ENCODE measurements around the gene BRIP1.

Gene BRIP1

DNA sequence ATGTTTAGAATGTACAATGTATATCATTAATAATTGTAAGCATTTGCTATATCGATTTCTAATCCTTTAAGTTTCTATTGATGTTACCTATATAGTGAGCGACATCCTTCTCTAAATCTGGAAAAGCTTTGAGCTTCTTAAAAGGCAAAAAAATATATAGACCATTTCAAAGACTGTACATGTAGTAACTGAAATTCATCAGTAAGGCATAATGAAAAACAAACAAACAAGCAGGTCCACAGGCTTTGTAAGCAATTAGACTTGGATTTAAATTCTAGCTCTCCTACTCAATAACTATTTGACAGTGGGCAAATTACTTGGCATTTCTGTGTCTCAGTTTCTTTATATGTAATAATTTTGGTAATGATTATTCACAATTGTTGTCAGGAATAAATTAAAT is 220.6 kb downstream of the BRIP1 start:
- in situ Hi-C loops (cut with MboI; ENCODE audit: low sequenced_read_pairs) = no loop called here

DNA sequence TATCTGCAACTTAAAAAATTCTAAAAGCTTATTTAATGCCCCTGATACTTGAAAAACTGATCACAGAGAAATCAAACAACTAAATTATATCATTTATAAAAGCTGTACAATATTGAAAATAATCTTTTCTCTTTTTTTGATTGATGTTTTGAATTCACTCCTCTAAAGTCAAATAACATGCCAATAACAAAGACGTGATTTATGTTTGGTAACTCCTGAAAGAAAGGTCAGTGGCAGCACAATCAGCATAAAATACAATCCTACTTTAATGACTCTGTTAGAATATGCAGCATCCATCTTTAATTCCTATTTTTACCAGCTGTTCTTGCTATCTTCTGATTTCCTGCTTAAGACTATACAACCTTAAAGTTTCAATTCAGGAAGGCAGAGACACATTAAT is 221.6 kb downstream of the BRIP1 start:
- in situ Hi-C loops (cut with MboI; ENCODE audit: low sequenced_read_pairs) = no loop called here

DNA sequence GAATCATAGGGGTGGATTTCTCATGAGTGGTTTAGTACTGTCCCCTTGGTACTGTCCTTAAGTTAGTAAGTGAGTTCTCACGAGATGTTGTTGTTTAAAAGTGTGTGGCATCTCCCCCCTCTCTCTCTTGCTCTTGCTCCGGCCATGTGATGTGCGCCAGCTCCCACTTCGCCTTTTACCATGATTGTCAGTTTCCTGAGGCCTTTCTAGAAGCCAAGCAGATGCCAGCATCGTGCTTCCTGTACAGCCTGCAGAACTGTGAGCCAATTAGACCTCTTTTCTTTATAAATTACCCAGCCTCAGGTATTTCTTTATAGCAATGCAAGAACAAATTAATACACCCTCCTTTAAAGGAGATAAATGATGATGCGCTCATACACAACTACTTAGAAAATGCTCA is 222.2 kb downstream of the BRIP1 start:
- in situ Hi-C loops (cut with MboI; ENCODE audit: low sequenced_read_pairs) = no loop called here

DNA sequence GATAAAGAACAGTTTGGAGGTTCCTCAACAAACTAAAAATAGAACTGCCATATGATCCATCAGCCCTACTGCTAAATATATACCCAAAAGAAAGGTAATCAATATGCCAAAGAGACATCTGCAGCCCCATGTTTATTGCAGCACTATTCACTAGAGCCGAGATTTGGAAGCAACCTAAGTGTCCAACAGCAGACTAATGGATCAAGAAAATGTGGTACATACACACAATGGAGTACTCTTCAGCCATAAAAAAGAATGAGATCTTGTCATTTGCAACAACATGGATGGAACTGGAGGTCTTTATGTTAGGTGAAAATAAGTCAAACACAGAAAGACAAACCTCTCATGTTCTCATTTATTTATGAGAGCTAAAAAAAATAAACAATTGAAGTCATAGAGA is 223.5 kb downstream of the BRIP1 start:
- in situ Hi-C loops (cut with MboI; ENCODE audit: low sequenced_read_pairs) = loop anchor here (5.0 kb wide), 1 partner anchor 197 kb away; no protein-coding TSS in a partner anchor

DNA sequence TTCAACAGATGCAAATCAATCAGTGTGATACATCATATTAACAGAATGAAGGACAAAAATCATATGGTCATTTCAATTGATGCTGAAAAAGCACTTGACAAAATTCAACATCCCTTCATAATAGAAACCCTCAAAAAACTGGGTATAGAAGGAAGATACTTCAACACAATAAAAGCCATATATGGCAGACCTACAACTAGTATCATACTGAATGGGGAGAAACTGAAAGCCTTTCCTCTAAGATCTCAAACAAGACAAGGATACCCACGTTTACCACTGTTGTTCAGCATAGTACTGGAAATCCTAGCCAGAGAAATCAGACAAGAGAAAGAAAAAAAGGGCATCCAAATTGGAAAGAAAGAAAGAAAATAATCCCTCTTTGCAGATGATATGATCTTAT is 225.2 kb downstream of the BRIP1 start:
- in situ Hi-C loops (cut with MboI; ENCODE audit: low sequenced_read_pairs) = loop anchor here (5.0 kb wide), 1 partner anchor 199 kb away; no protein-coding TSS in a partner anchor

DNA sequence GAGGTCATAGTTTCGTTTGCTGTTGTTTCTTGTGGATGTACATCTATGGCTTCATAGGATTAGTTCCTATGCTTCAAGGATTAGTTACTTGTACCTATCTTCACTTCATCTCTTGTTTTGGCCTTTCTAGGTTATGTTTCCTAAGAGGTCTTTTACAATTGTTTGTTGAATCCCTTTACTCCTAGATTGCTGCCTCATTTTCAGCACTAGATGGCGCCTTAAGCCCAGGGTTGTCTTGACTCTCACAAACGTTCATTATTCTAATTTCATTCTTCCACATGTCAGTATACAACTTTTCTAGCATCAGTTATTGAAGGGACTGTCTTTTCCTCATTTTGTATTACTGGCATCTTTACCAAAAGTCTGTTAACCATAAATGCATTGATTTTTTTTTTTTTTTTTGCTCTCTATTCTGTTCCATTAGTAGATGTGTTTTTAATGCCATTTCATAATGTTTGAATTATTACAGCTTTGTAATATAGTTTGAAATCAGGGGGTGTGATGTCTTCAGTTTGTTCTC is 227.4 kb downstream of the BRIP1 start:
- in situ Hi-C loops (cut with MboI; ENCODE audit: low sequenced_read_pairs) = loop anchor here (5.0 kb wide), 1 partner anchor 201 kb away; no protein-coding TSS in a partner anchor

DNA sequence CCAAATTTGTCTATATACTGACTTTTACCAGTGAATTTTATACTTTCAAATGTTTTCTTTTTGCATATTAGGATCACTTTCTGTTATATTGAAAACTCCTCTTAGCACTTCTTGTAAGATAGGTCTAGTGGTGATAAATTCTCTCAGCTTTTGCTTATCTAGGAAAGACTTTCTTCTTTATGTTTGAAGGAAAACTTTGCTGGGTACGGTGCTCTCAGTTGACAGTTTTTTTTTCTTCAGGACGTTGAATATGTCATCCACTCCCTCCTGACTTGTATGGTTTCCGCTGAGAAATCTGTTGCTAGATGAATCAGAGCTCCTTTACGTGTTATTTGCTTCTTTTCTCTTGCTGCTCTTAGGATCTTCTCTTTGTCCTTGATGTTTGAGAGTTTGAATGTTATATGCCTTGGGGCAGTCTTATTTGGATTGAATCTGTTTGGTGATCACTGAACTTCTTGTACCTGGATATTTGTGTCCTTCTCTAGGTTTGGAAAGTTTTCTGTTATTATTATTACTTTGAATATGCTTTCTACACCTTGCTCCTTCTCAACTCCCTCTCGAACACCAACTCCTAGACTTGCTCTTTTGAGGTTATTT is 228.3 kb downstream of the BRIP1 start:
- in situ Hi-C loops (cut with MboI; ENCODE audit: low sequenced_read_pairs) = loop anchor here (5.0 kb wide), 1 partner anchor 202 kb away; no protein-coding TSS in a partner anchor

DNA sequence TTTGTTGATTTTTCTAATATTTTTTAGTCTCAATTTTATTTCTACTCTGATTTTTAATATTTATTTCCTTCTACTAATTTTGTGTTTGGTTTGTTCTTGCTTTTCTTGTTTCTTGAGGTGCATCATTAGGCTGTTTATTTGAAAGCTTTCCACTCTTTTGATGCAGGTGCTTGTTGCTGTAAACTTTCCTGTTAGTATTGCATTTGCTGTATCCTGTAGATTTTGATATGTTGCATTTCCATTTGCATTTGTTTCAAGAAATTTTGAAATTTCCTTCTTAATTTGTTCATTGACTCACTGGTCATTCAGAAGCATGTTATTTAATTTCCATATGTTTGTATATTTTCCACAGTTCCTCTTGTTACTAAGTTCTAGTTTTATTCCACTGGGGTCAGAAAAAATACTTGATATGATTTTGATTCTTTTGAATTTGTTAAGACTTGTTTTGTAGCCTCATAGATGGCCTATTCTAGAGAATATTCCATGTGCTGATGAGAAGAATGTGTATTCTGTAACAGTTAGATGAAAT is 229.3 kb downstream of the BRIP1 start:
- in situ Hi-C loops (cut with MboI; ENCODE audit: low sequenced_read_pairs) = no loop called here

DNA sequence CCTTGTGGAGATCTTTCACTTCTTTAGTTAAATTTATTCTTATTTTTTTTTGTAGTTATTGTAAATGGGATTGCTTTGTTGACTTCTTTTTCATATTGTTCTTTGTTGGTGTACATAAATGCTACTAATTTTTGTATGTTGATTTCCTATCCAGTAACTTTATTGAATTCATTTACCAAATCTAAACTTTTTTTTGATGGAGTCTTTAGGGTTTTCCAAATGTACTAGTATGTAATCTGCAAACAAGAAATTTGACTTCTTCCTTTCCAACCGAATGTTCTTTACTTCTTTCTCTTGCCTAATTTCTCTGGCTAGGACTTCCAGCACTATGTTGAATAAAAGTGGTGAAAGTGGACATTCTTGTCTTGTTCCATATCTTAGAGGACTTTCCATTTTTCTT is 230.5 kb downstream of the BRIP1 start:
- in situ Hi-C loops (cut with MboI; ENCODE audit: low sequenced_read_pairs) = no loop called here

DNA sequence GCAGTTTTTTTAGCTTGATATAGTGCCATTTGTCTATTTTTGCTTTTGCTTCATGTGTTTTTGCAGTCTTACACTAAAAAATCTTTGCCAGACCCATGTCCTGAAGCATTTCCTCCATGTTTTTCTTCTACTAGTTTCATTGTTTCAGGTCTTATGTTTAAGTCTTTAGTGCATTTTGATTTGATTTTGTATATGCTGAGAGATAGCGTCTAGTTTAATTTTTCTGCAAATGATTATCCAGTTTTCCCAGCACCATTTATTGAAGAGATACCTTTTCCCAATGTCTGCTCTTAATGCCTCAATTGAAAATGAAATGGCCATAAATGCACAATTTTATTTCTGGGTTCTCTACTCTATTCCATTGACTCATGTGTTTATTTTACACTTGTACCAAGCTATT is 231.5 kb downstream of the BRIP1 start:
- in situ Hi-C loops (cut with MboI; ENCODE audit: low sequenced_read_pairs) = no loop called here

Measured in HL-60/S4 (cell line).